NCI-H526 treated with DMSO at 0.1 percent for 48 hours (cell line): Measurements from ENCODE around the gene LETM1.

ENCODE experiments used
- DNase-seq: peaks from one replicate; lab custom pipeline; 2025; lab: John Stamatoyannopoulos, UW

LETM1 gene

GRCh38 chr4:1763070-1763549 is 92.8 kb downstream of the LETM1 start:
- no peak for DNase-seq

- no peak for DNase-seq
Measured at GRCh38 chr4:1762264-1763010, 93.5 kb downstream of the LETM1 start.
